GM18507 (cell line): ENCODE data around the gene FBXO39.
"Not testable (repeated sequence)": the region's sequence is repeated elsewhere in the genome, so short reads cannot be mapped to it uniquely, and the experiment has no call there.

Experiments used
- DNase-seq: peaks from one replicate; pipeline ENCODE4 v3.0.0; 2011; ENCODE audit warnings: low read depth; ENCODE audit not compliant: insufficient read length; ENCODE audit errors: extremely low spot score
- FAIRE-seq: peaks from 2 replicates; lab custom pipeline; 2011; peaks lifted over from hg19 to GRCh38; lab: Jason Lieb, UNC

Gene FBXO39

GRCh38 chr17:6786618-6787017, 10.6 kb downstream of the FBXO39 start:
- DNase-seq = no peak
- FAIRE-seq = no peak

- no peak for FAIRE-seq
- no peak for DNase-seq
Observed at GRCh38 chr17:6787081-6787693, 11.2 kb downstream of the FBXO39 start.

GRCh38 chr17:6789146-6789545, 13.1 kb downstream of the FBXO39 start:
- FAIRE-seq (no peak), DNase-seq (no peak)

GRCh38 chr17:6793748-6794493, 17.9 kb downstream of the FBXO39 start:
- FAIRE-seq = no peak

GRCh38 chr17:6796017-6796886, 20.2 kb downstream of the FBXO39 start:
- FAIRE-seq (no peak), DNase-seq (no peak)

More at GRCh38 chr17:6793748-6794493, 17.9 kb downstream of the FBXO39 start:
- DNase-seq = no peak

- no peak for FAIRE-seq
- DNase-seq = no peak
Observed at GRCh38 chr17:6796887-6797490, 21.0 kb downstream of the FBXO39 start.

GRCh38 chr17:6797718-6798351, 21.8 kb downstream of the FBXO39 start:
- no peak for DNase-seq
- FAIRE-seq = no peak

- DNase-seq (no peak), FAIRE-seq (no peak)
Observed at GRCh38 chr17:6799738-6800137, 23.7 kb downstream of the FBXO39 start.

GRCh38 chr17:6800422-6801027, 24.5 kb downstream of the FBXO39 start:
- no peak for DNase-seq
- no peak for FAIRE-seq

GRCh38 chr17:6811510-6811909, 35.5 kb downstream of the FBXO39 start:
- DNase-seq = no peak
- FAIRE-seq = no peak

GRCh38 chr17:6812295-6812694, 36.3 kb downstream of the FBXO39 start:
- no peak for DNase-seq
- no peak for FAIRE-seq

GRCh38 chr17:6815775-6816174, 39.8 kb downstream of the FBXO39 start:
- FAIRE-seq = no peak
- no peak for DNase-seq

- FAIRE-seq, DNase-seq: not testable (repeated sequence)
Observed at GRCh38 chr17:6816368-6816767, 40.4 kb downstream of the FBXO39 start.

GRCh38 chr17:6818938-6819337, 42.9 kb downstream of the FBXO39 start:
- FAIRE-seq (no peak), DNase-seq (no peak)

GRCh38 chr17:6823011-6823442, 47.0 kb downstream of the FBXO39 start:
- DNase-seq (no peak), FAIRE-seq (no peak)

GRCh38 chr17:6830383-6830986, 54.5 kb downstream of the FBXO39 start:
- FAIRE-seq (no peak), DNase-seq (no peak)

GRCh38 chr17:6831661-6832263, 55.7 kb downstream of the FBXO39 start, which contains the start of gene TEKT1:
TEKT1 (minus strand) TSS chr17:6831729; CDS start chr17:6830376, 1,353 bp downstream.
- DNase-seq = peak; percentile 9
- no peak for FAIRE-seq
